GM21381 (cell line): ENCODE measurements around the gene WDR83.
"Not testable (repeated sequence)": the region's sequence is repeated elsewhere in the genome, so short reads cannot be mapped to it uniquely, and the experiment has no call there.

Experiments
- ATAC-seq: cut with Tn5 transposase; IDR thresholded peaks from one replicate; pipeline ENCODE4 v1.9.1; 2021; ENCODE audit warnings: mild to moderate bottlenecking, moderate library complexity; ENCODE audit not compliant: unreplicated experiment

WDR83 gene

DNA sequence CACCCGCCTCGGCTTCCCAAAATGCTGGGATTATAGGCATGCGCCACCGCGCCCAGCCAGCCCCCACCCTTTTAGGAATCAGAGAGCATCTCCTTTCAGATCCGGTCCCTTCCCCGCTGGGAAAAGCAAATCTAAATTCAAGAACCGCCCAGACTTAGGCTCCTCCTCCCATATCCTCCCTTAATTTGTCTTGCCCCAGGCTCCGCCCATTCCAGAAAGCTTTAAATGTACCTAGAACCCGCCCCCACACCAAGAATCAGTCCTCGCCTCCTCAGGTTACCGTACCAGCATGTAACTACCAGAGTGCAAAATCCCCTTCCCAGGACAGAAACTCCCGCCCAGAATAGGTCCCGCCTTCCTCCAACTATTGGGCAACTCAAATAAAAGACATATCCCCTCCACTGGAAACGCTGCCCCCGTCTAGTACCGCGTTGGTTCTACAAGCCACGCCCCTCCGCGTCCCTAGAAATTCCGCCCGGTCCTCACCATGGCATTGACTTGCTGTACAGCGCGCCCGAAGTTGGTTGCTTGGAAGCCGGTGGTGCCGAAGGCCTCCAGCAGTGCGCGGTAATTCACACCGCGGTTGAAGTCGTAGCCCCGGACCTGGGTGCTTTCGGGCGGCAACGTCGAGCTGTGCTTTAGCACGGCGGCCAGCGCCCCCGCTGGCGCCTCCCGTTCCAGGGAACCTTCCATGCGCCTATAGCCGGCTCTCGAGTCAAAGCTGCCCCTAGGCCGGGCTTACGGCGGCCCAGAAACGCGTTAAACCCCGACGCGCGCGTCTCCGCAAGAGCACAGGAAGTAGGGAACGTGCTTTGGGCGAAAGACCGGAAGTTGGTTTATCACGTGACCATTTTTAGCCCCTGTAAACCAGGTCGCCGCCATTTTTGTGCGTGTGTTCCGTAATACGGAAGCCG lies 14.7 kb downstream of the WDR83 start, which contains the start of gene DHPS:
Gene DHPS (minus strand): TSS at position 807 of the 914 bp plus-strand sequence. CDS start 114 bp downstream, at position 693.
- peak; percentile 59 for ATAC-seq

- no peak for ATAC-seq
Observed at GRCh38 chr19:12685831-12686230, 19.2 kb downstream of the WDR83 start.

DNA sequence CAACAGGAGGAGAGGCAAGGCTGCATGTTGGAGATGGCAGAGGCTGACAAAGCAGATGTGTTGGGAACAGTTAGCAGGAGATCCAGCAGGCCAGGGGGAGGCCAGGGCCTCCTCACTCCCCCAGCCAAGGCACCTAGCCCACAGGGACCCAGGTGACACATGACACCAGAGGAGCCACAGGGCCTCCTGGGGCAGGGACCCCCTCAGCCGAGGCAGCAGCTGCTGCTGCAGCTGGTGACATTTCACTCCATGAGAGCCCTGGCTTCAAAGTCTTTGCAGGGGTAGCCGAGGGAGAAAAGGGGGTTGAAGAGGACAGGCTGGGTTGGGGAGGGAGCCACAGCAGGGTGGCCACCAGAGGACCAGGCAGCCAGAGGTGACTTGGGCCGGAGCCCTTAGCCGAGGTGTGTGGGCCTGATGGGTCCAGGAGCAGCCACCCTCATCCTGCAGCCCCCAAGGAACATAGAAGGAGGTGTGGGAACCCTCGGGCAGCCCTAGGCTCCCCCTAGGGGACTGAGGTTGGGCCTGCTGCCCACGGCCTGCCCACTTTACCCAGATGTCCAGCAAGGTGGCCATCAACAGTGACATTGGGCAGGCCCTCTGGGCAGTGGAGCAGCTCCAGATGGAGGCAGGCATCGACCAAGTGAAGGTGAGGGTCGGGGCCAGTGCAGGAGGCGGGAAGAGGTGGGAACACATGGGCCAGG lies 21.0 kb downstream of the WDR83 start, which contains the start of gene GNG14:
Gene GNG14 (plus strand): TSS at position 503 of the 701 bp plus-strand sequence. CDS start 51 bp downstream, at position 554.
- no peak for ATAC-seq

- no peak for ATAC-seq
Observed at GRCh38 chr19:12689012-12689411, 22.4 kb downstream of the WDR83 start.

DNA sequence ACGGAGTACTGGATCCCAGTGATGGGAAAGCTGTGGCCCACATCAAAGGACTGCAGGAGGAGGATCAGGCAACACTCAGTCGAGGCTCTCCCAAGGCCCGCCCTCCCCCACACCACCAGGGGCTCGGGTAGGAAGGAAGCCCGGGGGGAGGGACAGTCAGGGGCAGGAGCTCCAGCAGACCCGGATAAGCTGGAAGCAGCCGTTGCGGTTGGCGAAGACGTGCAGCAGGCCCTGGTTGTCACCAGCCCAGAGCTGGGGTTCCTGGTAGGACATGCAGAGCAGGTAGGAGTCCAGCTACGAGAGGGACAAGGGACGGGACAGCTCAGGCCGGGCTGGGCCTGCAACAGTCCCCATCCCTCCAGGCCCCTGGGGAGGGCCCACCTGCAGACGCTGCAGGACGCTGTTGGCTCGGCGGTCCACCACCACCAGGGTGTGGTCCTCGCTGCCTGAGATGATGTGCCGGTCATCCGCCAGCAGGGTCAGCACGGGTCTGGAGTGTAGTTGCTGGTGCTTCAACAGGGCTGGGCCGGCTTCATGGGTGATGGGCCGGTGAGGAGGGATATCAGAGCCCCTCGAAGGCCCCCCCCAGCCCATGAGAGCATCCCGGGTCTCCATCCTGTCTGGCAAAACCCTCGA lies 23.1 kb downstream of the WDR83 start:
- ATAC-seq: no peak

GRCh38 chr19:12692960-12693359 lies 26.4 kb downstream of the WDR83 start:
- no peak for ATAC-seq

DNA sequence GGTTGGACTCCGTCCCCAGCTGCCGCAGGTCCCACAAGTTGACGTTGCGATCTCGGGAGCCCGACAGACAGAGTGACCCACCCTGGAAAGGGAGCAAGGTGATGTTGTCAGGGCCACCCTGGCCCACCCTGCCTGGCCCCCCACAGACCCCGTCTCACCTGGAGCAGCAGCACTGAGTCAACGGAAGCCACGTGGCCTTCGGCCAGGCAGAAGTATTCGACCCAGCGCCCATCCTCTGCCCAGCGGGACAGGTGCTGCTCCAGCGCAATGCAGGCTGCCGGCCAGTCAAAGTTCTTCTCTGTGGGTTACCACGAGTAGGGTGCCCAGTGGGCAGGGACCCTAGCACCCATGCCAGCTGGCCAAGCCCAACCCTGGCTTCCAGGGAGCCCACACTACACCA lies 28.0 kb downstream of the WDR83 start:
- no peak for ATAC-seq

GRCh38 chr19:12695096-12695495 lies 28.5 kb downstream of the WDR83 start:
- ATAC-seq: no peak

DNA sequence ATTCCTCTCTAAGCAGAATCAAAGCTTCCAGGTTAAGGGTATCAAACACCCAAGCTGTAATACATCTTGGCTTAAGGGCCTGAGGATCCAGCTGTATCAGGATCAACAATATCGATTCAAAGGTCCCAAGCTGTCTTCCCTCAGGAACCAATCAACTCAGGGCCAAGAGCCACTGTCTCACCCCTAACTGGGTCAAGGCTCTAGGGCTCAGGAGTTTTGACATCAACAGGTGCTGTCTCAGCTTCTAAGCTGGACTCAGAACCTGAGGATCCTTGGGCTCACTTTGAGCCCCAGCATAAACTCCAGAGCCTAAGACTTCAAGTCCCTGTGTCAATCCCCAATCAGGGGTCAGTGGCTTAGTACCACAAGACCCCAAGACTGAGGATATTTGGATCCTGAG lies 28.9 kb downstream of the WDR83 start:
- ATAC-seq: no peak

- peak; percentile 19 for ATAC-seq
Observed at GRCh38 chr19:12695997-12696365, 29.4 kb downstream of the WDR83 start.

DNA sequence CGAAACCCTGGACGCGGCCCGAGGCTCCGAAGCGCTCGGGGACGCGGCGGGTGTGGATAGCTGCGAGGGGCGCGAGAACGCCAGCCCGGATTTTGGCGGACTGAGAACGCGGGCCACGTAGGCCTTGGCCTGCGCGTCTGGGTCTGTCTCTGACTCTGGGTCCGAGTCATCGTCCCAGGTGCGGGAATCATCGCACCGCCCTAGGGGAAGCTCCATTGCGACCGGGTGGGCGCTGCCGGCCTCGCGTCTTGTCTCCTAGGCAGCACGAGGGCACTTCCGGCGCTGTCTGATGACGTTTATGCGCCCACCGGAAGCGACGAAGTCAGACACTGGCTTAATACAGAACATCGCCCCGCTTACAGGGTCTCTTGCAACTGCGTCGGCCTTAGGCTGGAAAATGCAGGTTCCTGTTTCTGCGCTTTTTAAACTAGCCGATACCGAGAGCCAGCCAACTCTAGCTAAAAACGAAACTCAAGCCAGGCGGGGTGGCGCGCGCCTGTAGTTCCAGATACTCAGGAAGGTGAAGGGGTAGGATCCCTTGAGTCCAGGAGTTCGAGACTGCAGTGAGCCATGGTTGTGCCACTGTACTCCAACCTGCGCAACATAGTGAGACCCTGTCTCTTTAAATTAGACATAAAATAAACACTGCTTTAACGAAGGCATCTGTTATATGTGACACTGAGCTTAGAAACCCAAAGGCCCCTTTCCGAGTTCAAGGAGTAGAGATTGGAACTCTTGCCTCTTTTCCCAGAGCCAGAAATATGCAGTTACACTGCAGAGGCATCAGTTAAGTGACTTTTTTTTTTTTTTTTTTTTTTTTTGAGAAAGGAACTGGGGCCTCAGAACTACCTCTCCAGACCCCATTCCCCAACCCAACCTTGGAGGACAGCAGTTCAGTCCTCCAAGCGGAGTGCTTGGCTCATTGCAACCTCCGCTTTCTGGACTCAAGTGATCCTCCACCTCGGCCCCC lies 30.0 kb downstream of the WDR83 start, which contains the start of gene FBXW9:
Gene FBXW9 (minus strand): TSS at position 266 of the 970 bp plus-strand sequence. CDS start 50 bp downstream, at position 216.
- ATAC-seq: peak; percentile 68

GRCh38 chr19:12697425-12697824 lies 30.8 kb downstream of the WDR83 start:
- ATAC-seq: not testable (repeated sequence)

- ATAC-seq: no peak
Observed at GRCh38 chr19:12698138-12698537, 31.5 kb downstream of the WDR83 start.

- ATAC-seq: no peak
Observed at GRCh38 chr19:12701596-12702282, 35.1 kb downstream of the WDR83 start.

GRCh38 chr19:12703046-12703445 lies 36.4 kb downstream of the WDR83 start:
- no peak for ATAC-seq

DNA sequence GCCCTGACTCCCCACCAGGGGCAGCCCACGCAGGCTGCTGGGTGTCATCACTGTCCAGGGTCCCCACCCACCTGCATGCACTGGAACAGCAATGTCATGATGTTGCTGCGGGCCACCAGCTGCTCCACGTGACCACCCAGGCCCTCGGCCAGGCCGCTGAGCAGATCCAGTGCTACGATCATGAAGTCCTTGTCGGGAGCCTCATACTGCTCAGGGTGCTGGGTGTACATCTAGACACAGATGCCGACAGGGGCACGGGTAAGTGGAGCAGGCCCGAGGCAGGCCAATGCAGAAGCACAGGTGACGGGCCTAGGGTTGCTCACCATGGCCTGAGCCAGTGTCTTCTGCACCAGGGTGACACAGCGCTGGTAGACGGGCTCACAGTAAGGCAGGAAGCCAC lies 38.6 kb downstream of the WDR83 start:
- ATAC-seq: no peak

DNA sequence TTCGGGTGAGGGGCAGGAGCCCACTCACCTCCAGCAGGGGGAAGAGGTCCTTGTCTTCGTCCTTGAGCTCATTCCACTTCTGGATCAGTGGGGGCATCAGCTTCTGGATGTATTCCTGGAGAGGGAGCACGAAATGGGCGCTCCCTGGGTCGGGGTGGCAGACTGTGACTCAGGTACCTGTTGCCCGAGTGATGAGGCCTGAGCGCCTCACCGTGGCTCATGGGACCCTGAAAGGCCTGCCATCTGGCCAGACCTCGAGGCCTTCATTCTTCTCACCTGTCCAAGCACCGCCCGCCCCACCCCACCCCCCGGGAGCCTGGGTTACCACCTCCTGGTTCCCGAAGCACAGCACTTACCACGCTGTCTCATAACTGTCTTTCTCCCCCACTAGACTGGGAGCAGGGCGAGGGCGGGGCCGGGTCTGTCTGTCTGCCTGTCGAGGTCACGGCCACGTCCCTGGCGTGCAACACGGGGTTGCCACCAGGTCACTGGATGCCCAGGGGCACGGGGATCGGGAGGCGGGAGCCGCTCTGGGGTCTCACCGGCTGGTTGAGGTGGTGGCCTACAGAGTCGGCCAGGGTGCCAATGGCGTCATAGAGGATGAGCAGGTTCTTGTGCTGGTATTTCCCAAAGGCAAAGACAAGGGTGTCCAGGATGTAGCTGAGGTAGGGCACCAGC lies 39.2 kb downstream of the WDR83 start:
- ATAC-seq: no peak

GRCh38 chr19:12706332-12706718 lies 39.7 kb downstream of the WDR83 start:
- ATAC-seq: no peak

DNA sequence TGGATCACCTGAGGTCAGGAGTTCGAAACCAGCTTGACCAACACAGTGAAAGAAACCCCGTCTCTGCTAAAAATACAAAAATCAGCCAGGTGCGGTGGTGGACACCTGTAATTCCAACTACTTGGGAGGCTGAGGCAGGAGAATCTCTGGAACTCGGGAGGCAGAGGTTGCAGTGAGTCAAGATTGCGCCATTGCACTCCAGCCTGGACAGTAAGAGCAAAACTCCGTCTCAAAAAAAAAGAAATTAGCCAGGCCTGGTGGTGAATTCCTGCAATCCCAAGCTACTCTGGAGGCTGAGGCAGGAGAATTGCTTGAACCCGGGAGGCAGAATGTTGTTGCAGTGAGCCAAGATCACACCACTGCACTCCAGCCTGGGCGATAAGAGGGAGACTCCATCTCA lies 42.0 kb downstream of the WDR83 start:
- no peak for ATAC-seq
